Pancreas (tissue), 10 donors: Measurements from ENCODE around the gene PRKCB. TPM values are rescaled to one million over a fixed set of nuclear protein-coding genes. Genes with fewer than 3 reads are reported as not detected.

ENCODE experiments used
- ATAC-seq, 4 donors: fragments of 200-7000 bp; cut with Tn5 transposase; one replicate each; pipeline versions ENCODE4 v1.8.0 to v1.9.1; 2020; ENCODE audit warnings: mild to moderate bottlenecking in 4 of 4, moderate library complexity in 4 of 4
- DNase-seq, 6 donors: peaks; one replicate each; pipeline ENCODE4 v3.0.0-alpha.2; 2020
- FAIRE-seq: peaks from 2 replicates; lab custom pipeline; 2012; peaks lifted over from hg19 to GRCh38; lab: Jason Lieb, UNC
- H3K27ac ChIP-seq, 4 donors: fragments of 200-600 bp; sonication (generic); 1 replicate in 3 of 4; 2 replicates in 1 of 4; pipeline versions ENCODE4 v1.5.0 to v1.8.0; 2020
- H3K27me3 ChIP-seq, 4 donors: fragments of 200-600 bp; one replicate each; pipeline ENCODE4 v1.8.0; 2021
- H3K36me3 ChIP-seq, 3 donors: fragments of 200-600 bp; sonication (generic) in 1 of 3; one replicate each; pipeline versions ENCODE4 v1.5.0 to v1.8.0; 2020 to 2021
- H3K4me1 ChIP-seq, 3 donors: fragments of 200-600 bp; one replicate each; pipeline ENCODE4 v1.8.0; 2021
- H3K4me3 ChIP-seq, 4 donors: fragments of 200-600 bp; sonication (generic) in 2 of 4; one replicate each; pipeline versions ENCODE4 v1.5.0 to v1.8.0; 2020 to 2021
- H3K9me3 ChIP-seq, 4 donors: fragments of 200-600 bp; one replicate each; pipeline ENCODE4 v1.8.0; 2021
- WGBS, 2 donors: extraction: QIAGEN DNeasy Blood & Tissue Kit; methylation state at CpG; one replicate each; pipeline ENCODE4 v1.1.7; 2013; 5-methylcytosine and 5-hydroxymethylcytosine counted together
- intact Hi-C, 3 donors: fragments of 100-400 bp; cut with DNase I; formaldehyde crosslinking; loops; one replicate each; pipeline versions ENCODE4 v1.11.1 to v1.14.2; 2022
- polyA plus RNA-seq, 2 donors: library from polyadenylated mRNA; stranded (reverse); fragments of 200-250 nt; gene quantifications; one replicate each; pipeline ENCODE4 v1.2.3, GENCODE V29; 2013
- total RNA-seq, 6 donors: library from RNA; stranded (reverse); fragmentation: NEBNext Ultra II Directional in 4 of 6; extraction: Animal tissue kit (Norgen Biotek cat#: 25700) in 4 of 6; gene quantifications; one replicate each; pipeline versions ENCODE4 v1.2.1 to v1.2.4, GENCODE V29; 2021 to 2023
- TF ChIP-seq, protein P1 (sequence below), 4 donors: fragments of 200-600 bp; sonication (generic) in 3 of 4; IDR thresholded peaks; one replicate each; pipeline versions ENCODE4 v1.5.0 to v1.8.0; 2021; ENCODE audit warnings: antibody characterized with exemption in 4 of 4
- donor health status: healthy with polysubstance abuse.
- donor health status: DM: no; HTN: no; CAD: no; lungs with moderate emphysema.
- donor health status: DM: no; HTN: no; CAD: no.
- donor health status: control.
- donor health status: control.
- donor health status: Bipolar disorder and iron deficiency.
- donor health status: DM: yes; HTN: yes; CAD: no.
- donor health status: DM: no; HTN: no; CAD: no.
- donor health status: DM: no; HTN: no; CAD: no.
- donor health status: DM: yes; HTN: yes; CAD: no.

Gene PRKCB
- total and polyA plus RNA-seq, 8 donors = 0.19 to 4.3 (median 0.61) TPM

DNA sequence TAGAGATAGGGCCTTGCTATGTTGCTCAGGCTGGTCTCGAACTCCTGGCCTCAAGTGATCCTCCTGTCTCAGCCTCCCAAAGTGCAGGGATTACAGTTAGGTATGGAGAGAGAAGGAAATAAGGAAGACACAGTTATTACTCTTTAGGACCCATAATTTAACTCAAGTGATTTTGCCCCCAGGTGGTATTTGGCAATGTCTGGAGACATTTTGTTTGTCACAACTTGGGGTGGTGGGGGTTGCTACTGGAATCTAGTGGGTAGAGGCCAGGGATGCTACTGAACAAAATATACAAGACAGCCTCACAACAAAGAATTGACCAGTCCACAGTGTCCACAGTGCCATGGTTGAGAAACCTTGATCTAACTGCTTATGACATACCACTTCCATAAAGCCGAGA lies 64.1 kb downstream of the PRKCB start:
- Histone ChIP-seq H3K4me1 (no peaks in the 10 kb centered on the region), H3K4me3 (no peak overlapping the region), H3K27me3 (no peaks in the 10 kb centered on the region), H3K9me3 (no peaks in the 10 kb centered on the region), H3K36me3 (no peaks in the 10 kb centered on the region), H3K27ac (no peak overlapping the region)
- TF ChIP-seq, protein P1, sequence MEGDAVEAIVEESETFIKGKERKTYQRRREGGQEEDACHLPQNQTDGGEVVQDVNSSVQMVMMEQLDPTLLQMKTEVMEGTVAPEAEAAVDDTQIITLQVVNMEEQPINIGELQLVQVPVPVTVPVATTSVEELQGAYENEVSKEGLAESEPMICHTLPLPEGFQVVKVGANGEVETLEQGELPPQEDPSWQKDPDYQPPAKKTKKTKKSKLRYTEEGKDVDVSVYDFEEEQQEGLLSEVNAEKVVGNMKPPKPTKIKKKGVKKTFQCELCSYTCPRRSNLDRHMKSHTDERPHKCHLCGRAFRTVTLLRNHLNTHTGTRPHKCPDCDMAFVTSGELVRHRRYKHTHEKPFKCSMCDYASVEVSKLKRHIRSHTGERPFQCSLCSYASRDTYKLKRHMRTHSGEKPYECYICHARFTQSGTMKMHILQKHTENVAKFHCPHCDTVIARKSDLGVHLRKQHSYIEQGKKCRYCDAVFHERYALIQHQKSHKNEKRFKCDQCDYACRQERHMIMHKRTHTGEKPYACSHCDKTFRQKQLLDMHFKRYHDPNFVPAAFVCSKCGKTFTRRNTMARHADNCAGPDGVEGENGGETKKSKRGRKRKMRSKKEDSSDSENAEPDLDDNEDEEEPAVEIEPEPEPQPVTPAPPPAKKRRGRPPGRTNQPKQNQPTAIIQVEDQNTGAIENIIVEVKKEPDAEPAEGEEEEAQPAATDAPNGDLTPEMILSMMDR (IDR thresholded peaks at IDR 0.05) = no peak
- FAIRE-seq = no peak
- no peak for DNase-seq
- 48 to 66% methylated on average over 2 of the region's 2 CpGs for WGBS, 2 donors
- ATAC-seq = no peak
- intact Hi-C loops = no loop called here

DNA sequence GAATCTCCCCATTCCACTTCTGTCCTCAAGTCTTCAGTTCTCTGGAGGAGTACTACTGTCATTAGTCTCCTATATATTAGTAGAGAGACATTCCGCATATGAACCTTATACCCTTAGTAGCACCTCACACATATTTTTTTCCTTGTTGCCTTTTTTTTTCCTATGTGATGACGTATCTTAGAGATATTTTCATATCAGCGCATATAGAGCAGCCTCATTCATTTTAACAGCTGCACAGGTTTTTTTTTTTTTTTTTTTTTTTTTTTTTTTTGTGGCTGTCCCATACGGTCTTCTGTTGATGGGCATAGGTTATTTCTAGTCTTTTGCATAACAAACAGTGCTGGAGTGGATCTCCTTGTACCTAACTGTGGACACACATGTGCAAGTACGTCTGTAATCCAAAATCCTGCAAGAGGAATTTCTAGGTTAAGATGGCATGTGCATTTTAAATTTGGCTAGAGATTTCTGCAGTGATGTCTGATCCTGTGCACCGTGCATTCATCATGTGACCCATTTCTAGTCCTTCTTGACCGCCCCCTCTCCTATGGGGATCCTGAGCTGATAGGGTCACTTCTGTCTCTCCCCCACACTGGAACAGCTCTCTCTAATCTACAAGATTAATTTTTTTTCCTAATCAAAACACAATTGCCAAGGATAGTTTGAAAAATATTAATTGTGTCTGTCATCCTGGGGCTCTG lies 64.8 kb downstream of the PRKCB start:
- Histone ChIP-seq H3K4me1 (no peaks in the 10 kb centered on the region), H3K36me3 (no peaks in the 10 kb centered on the region), H3K9me3 (no peaks in the 10 kb centered on the region), H3K27me3 (no peaks in the 10 kb centered on the region), H3K4me3 (no peak overlapping the region), H3K27ac (no peak overlapping the region)
- intact Hi-C loops = no loop called here
- ATAC-seq = no peak
- TF ChIP-seq, protein P1 (IDR thresholded peaks at IDR 0.05) = no peak
- WGBS, 2 donors = 50 to 69% methylated on average over 7 of the region's 7 CpGs
- no peak for FAIRE-seq
- no peak for DNase-seq

DNA sequence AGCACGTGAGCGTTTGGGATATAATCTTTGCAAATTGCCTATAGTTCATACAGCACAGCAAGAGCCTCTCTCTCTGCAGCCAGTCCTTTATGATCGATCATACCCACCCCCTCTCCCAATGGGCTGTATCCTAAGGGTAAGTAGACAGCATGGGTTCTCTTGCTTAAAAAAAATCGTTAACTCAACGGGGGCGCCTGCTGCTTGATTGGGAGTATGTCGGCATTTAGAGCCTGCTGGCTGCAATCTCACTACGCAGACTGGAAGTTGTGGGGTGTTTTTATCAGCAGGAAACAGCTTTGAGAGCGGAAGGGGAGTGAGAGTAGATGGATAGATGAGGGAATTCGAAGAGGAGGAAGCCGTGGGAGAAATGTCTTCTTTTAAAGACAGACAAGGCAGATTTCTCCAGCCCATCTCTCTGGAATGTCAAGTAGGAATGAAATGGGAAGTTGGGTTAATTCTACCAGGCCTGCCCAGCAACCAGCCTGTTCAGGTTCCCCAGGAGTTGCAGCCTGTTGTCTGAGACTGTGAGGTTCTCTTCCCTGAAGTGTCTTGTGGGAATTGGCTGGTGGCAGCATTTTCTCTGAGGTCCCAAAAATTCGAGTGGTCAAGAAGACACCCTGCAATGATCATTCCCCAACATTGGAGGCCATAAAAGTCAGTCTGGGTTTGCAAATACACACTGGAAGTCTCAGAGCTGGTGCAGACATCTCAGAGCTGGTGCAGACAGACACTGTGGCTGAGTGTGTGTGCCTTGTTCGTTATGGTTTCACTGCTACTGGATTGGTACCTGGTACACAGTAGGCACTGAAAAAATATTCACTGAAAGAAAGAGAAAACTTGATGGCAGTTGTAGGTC lies 65.6 kb downstream of the PRKCB start:
- ATAC-seq = no peak

DNA sequence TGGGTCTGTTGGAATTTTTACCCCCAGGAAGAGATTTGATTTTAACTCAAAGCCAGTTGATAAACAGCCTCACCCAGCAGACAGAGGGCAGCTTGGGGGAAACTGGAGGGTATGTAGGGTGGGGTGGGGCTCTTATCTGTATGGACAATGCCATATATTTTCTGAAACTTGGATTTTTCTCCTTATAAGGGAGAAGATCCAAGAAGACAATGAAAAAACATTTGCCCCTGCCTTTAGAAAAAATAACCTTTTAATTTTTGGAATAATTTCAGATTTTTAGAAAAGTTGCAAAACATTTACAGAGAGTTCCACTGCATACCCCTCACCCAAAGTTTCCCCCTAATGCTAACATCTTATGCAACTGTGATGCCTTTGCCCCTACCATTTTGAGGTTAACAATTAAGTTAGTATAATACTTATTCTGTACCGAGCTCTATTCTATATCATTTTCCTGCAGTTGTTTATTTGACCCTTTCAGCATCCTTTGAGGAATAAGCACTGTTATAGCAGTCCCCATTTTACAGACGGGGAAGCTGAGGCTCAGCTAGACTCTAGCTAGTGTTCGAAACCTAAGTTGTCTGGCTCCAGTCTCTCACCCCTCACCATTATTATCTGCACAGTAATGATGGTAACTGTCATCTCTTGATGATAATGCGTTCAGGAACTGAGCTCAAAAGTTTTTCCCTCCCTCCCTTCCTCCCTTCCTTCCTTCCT lies 66.4 kb downstream of the PRKCB start:
- no peak for FAIRE-seq
- no peak for DNase-seq
- TF ChIP-seq, protein P1 (IDR thresholded peaks at IDR 0.05) = no peak
- Histone ChIP-seq H3K4me1 (no peaks in the 10 kb centered on the region), H3K36me3 (no peaks in the 10 kb centered on the region), H3K9me3 (no peaks in the 10 kb centered on the region), H3K4me3 (no peak overlapping the region), H3K27ac (no peak overlapping the region), H3K27me3 (no peaks in the 10 kb centered on the region)
- 46 to 66% methylated on average over 4 of the region's 4 CpGs for WGBS, 2 donors
- intact Hi-C loops = no loop called here
- no peak for ATAC-seq

More for the DNA sequence above, 65.6 kb downstream of the PRKCB start:
- no peak for FAIRE-seq
- no peak for DNase-seq
- TF ChIP-seq, protein P1 (IDR thresholded peaks at IDR 0.05) = no peak
- Histone ChIP-seq H3K4me1 (no peaks in the 10 kb centered on the region), H3K27ac (no peak overlapping the region), H3K27me3 (no peaks in the 10 kb centered on the region), H3K9me3 (no peaks in the 10 kb centered on the region), H3K36me3 (no peaks in the 10 kb centered on the region), H3K4me3 (no peak overlapping the region)
- intact Hi-C loops = no loop called here
- WGBS, 2 donors = 22 to 23% methylated on average over 13 of the region's 13 CpGs
